OCI-LY1 (cell line): ENCODE results near the gene ARHGAP8.

Experiments used
- H2AFZ ChIP-seq: fragments of 200-600 bp; sonication (generic), shearing (Covaris generic); 2 replicates; pipeline ENCODE4 v1.6.0; 2014; ENCODE audit warnings: antibody characterized with exemption, mild to moderate bottlenecking, low read length
- H3F3A ChIP-seq: fragments of 200-600 bp; sonication (generic), shearing (Covaris generic); 2 replicates; pipeline ENCODE4 v1.6.0; 2014; ENCODE audit warnings: mild to moderate bottlenecking, antibody characterized with exemption, low read length, moderate library complexity; ENCODE audit not compliant: insufficient read depth
- H3K27ac ChIP-seq: fragments of 200-600 bp; sonication (generic); 2 replicates; pipeline ENCODE4 v1.5.1; 2014; ENCODE audit warnings: low read length, mixed run types, mild to moderate bottlenecking, low read depth; ENCODE audit not compliant: poor library complexity, severe bottlenecking
- H3K27me3 ChIP-seq: fragments of 200-600 bp; sonication (generic); 2 replicates; pipeline ENCODE4 v1.6.0; 2014; ENCODE audit warnings: antibody characterized with exemption, mild to moderate bottlenecking, low read length, moderate library complexity; ENCODE audit not compliant: insufficient read depth
- H3K36me3 ChIP-seq: fragments of 200-600 bp; sonication (generic); 2 replicates; pipeline ENCODE4 v1.6.1; 2014; ENCODE audit warnings: mild to moderate bottlenecking, antibody characterized with exemption, low read length, moderate library complexity, mixed read lengths; ENCODE audit not compliant: insufficient read depth
- H3K4me1 ChIP-seq: fragments of 200-600 bp; sonication (generic); 2 replicates; pipeline ENCODE4 v1.5.1; 2014; ENCODE audit warnings: mild to moderate bottlenecking, low read length, moderate library complexity; ENCODE audit not compliant: insufficient read depth, severe bottlenecking
- H3K4me2 ChIP-seq: fragments of 200-600 bp; sonication (generic), shearing (Covaris generic); 2 replicates; pipeline ENCODE4 v1.6.1; 2014; ENCODE audit warnings: low read length
- H3K4me3 ChIP-seq: fragments of 200-600 bp; sonication (generic); 2 replicates; pipeline ENCODE4 v1.5.1; 2014; ENCODE audit warnings: low read length, low read depth, mild to moderate bottlenecking, mixed read lengths; ENCODE audit not compliant: poor library complexity, severe bottlenecking
- H3K79me2 ChIP-seq: fragments of 200-600 bp; shearing (Covaris generic); 2 replicates; pipeline ENCODE4 v1.6.1; 2016; ENCODE audit warnings: mixed run types, low read length, mixed read lengths; ENCODE audit not compliant: insufficient read depth
- H3K9ac ChIP-seq: fragments of 200-600 bp; sonication (generic), shearing (Covaris generic); 2 replicates; pipeline ENCODE4 v1.6.1; 2014; ENCODE audit warnings: mild to moderate bottlenecking, low read length, mixed read lengths
- H3K9me2 ChIP-seq: fragments of 200-600 bp; sonication (generic), shearing (Covaris generic); 2 replicates; pipeline ENCODE4 v1.6.1; 2014; ENCODE audit warnings: low read depth, mild to moderate bottlenecking, low read length, mixed read lengths
- H3K9me3 ChIP-seq: fragments of 200-600 bp; shearing (Covaris generic); 2 replicates; pipeline ENCODE4 v1.6.1; 2014; ENCODE audit warnings: low read length, mixed read lengths
- H4K20me1 ChIP-seq: fragments of 200-600 bp; sonication (generic), shearing (Covaris generic); 2 replicates; pipeline ENCODE4 v1.6.0; 2016; ENCODE audit warnings: mild to moderate bottlenecking, low read length; ENCODE audit not compliant: insufficient read depth
- CTCF ChIP-seq: fragments of 200-600 bp; sonication (generic), shearing (Covaris generic); IDR thresholded peaks from 2 replicates; pipeline ENCODE4 v1.5.1; 2017; ENCODE audit warnings: mild to moderate bottlenecking, antibody characterized with exemption, low read length, moderate library complexity, mixed read lengths
- EZH2 ChIP-seq: fragments of 200-600 bp; sonication (generic), shearing (Covaris generic); IDR thresholded peaks from 2 replicates; pipeline ENCODE4 v1.8.0; 2017; ENCODE audit warnings: borderline replicate concordance, mixed run types, mild to moderate bottlenecking, antibody characterized with exemption, low read length, moderate library complexity, mixed read lengths

Gene ARHGAP8

GRCh38 chr22:44721213-44721612 lies 31.2 kb upstream of the ARHGAP8 start:
- no peaks in the 10 kb centered on the region for H3K9me3 ChIP-seq
- H3K27ac ChIP-seq: no peak overlapping the region
- H3F3A ChIP-seq: no peaks in the 10 kb centered on the region
- no peak overlapping the region for H2AFZ ChIP-seq
- no peaks in the 10 kb centered on the region for H3K4me1 ChIP-seq
- no peaks in the 10 kb centered on the region for H3K36me3 ChIP-seq
- no peaks in the 10 kb centered on the region for H4K20me1 ChIP-seq
- no peak overlapping the region for H3K4me3 ChIP-seq
- H3K4me2 ChIP-seq: no peak overlapping the region
- no peaks in the 10 kb centered on the region for H3K79me2 ChIP-seq
- H3K9ac ChIP-seq: no peak overlapping the region
- TF ChIP-seq CTCF (no peak), EZH2 (no peak)
- H3K9me2 ChIP-seq: no peaks in the 10 kb centered on the region
- no peaks in the 10 kb centered on the region; the same call in 1 of the 2 replicates for H3K27me3 ChIP-seq

GRCh38 chr22:44722611-44723010 lies 29.8 kb upstream of the ARHGAP8 start:
- Histone ChIP-seq H3K9me3 (no peaks in the 10 kb centered on the region), H3K4me1 (no peaks in the 10 kb centered on the region), H3K4me3 (no peak overlapping the region), H3K9me2 (no peaks in the 10 kb centered on the region), H3K4me2 (no peak overlapping the region), H3K27me3 (no peaks in the 10 kb centered on the region; the same call in 1 of the 2 replicates), H3K79me2 (no peaks in the 10 kb centered on the region), H3K27ac (no peak overlapping the region), H3K9ac (no peak overlapping the region), H3F3A (no peaks in the 10 kb centered on the region), H3K36me3 (no peaks in the 10 kb centered on the region), H4K20me1 (no peaks in the 10 kb centered on the region), H2AFZ (no peak overlapping the region)
- no peak for TF ChIP-seq CTCF
- no peak for TF ChIP-seq EZH2

GRCh38 chr22:44723801-44724200 lies 28.6 kb upstream of the ARHGAP8 start:
- no peak overlapping the region for H3K4me3 ChIP-seq

More at GRCh38 chr22:44723801-44724200, 28.6 kb upstream of the ARHGAP8 start:
- H3K9ac ChIP-seq: no peak overlapping the region
- no peak overlapping the region for H3K4me2 ChIP-seq
- no peaks in the 10 kb centered on the region for H3F3A ChIP-seq
- no peaks in the 10 kb centered on the region for H3K9me2 ChIP-seq
- no peak overlapping the region for H3K27ac ChIP-seq
- H2AFZ ChIP-seq: no peak overlapping the region
- no peak for TF ChIP-seq CTCF
- no peak for TF ChIP-seq EZH2
- H3K4me1 ChIP-seq: no peaks in the 10 kb centered on the region
- no peaks in the 10 kb centered on the region for H3K79me2 ChIP-seq
- no peaks in the 10 kb centered on the region for H3K36me3 ChIP-seq
- H4K20me1 ChIP-seq: no peaks in the 10 kb centered on the region
- no peaks in the 10 kb centered on the region; the same call in 1 of the 2 replicates for H3K27me3 ChIP-seq
- H3K9me3 ChIP-seq: no peaks in the 10 kb centered on the region
